Progenitor cell of endocrine pancreas (in vitro differentiated cells): Measurements from ENCODE around the gene UBE2R2. TPM values are rescaled to one million over a fixed set of nuclear protein-coding genes. Genes with fewer than 3 reads are reported as not detected.
"Not testable (repeated sequence)": the region's sequence is repeated elsewhere in the genome, so short reads cannot be mapped to it uniquely, and the experiment has no call there.

ENCODE experiments used
- DNase-seq: peaks from one replicate; pipeline ENCODE4 v3.0.0; 2021; ENCODE audit warnings: low spot score; ENCODE audit not compliant: unreplicated experiment
- H3K27ac Mint-ChIP-seq: 2 replicates; pipeline ENCODE4 v1.8.0; 2021; ENCODE audit warnings: mild to moderate bottlenecking, moderate library complexity, mixed read lengths
- H3K27me3 Mint-ChIP-seq: 2 replicates; pipeline ENCODE4 v1.8.0; 2021; ENCODE audit warnings: mixed read lengths
- H3K36me3 Mint-ChIP-seq: 2 replicates; pipeline ENCODE4 v1.8.0; 2022; ENCODE audit warnings: mixed read lengths; ENCODE audit not compliant: insufficient read depth
- H3K4me1 Mint-ChIP-seq: 2 replicates; pipeline ENCODE4 v1.8.0; 2021; ENCODE audit warnings: low read depth, mixed read lengths
- H3K4me3 Mint-ChIP-seq: 2 replicates; pipeline ENCODE4 v1.8.0; 2021; ENCODE audit warnings: low read depth, mild to moderate bottlenecking, moderate library complexity, mixed read lengths
- H3K9me3 Mint-ChIP-seq: 2 replicates; pipeline ENCODE4 v1.8.0; 2021; ENCODE audit warnings: low read depth, mixed read lengths
- total RNA-seq: library from RNA; stranded (reverse); gene quantifications from 2 replicates; pipeline ENCODE4 v1.2.1, GENCODE V29; 2021
- TF ChIP-seq, protein P1 (sequence below): fragments of 200-600 bp; sonication (generic); IDR thresholded peaks from one replicate; pipeline ENCODE4 v1.5.0; 2021; ENCODE audit warnings: antibody characterized with exemption, mild to moderate bottlenecking; ENCODE audit not compliant: unreplicated experiment

Gene UBE2R2
- total RNA-seq, 1 donor from 2014 or later: 72.8 TPM

DNA sequence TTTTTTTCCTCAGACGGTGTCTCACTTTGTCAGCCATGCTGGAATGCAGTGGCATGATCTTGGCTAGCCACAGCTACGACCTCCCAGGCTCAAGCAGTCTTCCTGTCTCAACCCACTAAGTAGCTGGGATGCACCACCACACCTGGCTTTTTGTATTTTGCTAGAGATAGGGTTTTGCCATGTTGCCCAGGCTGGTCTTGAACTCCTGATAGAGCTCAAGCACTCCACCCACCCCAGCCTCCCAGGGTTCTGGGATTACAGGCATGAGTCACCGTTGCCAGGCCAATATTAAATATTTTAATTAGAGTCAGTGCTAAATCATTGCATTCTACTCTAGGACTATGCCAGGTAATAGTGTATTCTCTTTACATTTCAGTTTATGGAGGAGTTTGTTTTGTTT, 41.5 kb downstream of the UBE2R2 start:
- TF ChIP-seq, protein P1, sequence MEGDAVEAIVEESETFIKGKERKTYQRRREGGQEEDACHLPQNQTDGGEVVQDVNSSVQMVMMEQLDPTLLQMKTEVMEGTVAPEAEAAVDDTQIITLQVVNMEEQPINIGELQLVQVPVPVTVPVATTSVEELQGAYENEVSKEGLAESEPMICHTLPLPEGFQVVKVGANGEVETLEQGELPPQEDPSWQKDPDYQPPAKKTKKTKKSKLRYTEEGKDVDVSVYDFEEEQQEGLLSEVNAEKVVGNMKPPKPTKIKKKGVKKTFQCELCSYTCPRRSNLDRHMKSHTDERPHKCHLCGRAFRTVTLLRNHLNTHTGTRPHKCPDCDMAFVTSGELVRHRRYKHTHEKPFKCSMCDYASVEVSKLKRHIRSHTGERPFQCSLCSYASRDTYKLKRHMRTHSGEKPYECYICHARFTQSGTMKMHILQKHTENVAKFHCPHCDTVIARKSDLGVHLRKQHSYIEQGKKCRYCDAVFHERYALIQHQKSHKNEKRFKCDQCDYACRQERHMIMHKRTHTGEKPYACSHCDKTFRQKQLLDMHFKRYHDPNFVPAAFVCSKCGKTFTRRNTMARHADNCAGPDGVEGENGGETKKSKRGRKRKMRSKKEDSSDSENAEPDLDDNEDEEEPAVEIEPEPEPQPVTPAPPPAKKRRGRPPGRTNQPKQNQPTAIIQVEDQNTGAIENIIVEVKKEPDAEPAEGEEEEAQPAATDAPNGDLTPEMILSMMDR: no peak
- Mint-ChIP-seq H3K4me3 (no peak overlapping the region), H3K36me3 (peaks cover 9% of the 10 kb centered on the region), H3K27me3 (no peaks in the 10 kb centered on the region), H3K27ac (peak overlapping the region; percentile 78), H3K4me1 (peaks cover 31% of the 10 kb centered on the region), H3K9me3 (no peaks in the 10 kb centered on the region)
- DNase-seq: no peak

DNA sequence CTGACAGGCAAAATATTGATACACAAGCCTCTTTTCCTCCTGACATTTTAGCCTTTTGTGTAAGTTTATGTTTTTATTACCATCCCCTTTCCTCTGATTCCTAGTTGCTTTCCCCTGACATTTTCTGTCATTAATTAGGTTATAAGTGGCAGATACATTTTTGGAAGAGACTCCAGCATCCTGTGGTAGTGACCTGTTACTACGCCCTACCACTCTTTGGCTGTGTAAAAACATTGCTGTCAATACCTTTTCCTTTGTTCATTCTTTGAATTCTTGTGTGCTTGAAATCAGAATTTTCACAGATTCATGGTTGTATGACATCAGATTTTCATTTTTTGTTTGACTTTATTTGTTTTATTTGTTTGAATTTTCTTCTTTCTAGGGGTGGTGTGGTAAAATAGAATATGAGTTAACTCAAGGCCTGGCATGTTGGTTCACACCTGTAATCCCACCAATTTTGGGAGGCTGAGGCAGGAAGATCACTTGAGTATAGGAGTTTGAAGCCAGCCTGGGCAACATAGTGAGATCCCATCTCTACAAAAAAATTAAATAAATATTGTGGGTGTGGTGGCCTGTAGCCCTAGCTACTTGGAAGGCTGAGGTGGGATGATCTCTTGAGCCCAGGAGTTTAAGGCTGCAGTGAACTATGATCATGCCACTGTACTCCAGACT, 43.4 kb downstream of the UBE2R2 start:
- Mint-ChIP-seq H3K4me3 (no peak overlapping the region), H3K27ac (peak overlapping the region; percentile 55), H3K27me3 (no peaks in the 10 kb centered on the region), H3K36me3 (peaks cover 9% of the 10 kb centered on the region), H3K9me3 (no peaks in the 10 kb centered on the region), H3K4me1 (peaks cover 26% of the 10 kb centered on the region)
- TF ChIP-seq, protein P1: peak; percentile 16
- no peak for DNase-seq

DNA sequence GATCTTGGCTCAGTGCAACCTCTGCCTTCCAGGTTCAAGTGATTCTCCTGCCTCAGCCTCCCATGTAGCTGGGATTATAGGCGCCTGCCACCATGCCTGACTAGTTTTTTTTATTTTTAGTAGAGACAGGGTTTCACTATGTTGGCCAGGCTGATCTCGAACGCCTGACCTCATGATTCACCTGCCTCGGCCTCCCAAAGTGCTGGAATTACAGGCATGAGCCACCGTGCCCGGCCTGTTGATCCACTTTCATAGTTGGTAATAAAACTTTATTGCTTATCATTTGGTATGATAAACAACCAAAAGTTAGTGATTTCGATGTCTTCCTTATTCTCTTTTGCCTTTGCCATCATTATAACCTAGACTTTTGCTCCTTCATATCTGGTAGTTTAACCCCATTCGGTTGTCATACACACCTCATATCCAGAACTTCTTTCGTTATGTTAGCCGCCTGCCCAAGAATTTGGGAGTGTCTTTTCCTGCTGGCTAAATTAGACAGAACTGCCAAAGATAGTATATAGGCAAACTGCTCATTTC, 45.0 kb downstream of the UBE2R2 start:
- Mint-ChIP-seq H3K4me1 (peaks cover 12% of the 10 kb centered on the region), H3K9me3 (no peaks in the 10 kb centered on the region), H3K27ac (no peak overlapping the region), H3K27me3 (no peaks in the 10 kb centered on the region), H3K36me3 (peaks cover 11% of the 10 kb centered on the region), H3K4me3 (no peak overlapping the region)
- no peak for DNase-seq
- TF ChIP-seq, protein P1: no peak

DNA sequence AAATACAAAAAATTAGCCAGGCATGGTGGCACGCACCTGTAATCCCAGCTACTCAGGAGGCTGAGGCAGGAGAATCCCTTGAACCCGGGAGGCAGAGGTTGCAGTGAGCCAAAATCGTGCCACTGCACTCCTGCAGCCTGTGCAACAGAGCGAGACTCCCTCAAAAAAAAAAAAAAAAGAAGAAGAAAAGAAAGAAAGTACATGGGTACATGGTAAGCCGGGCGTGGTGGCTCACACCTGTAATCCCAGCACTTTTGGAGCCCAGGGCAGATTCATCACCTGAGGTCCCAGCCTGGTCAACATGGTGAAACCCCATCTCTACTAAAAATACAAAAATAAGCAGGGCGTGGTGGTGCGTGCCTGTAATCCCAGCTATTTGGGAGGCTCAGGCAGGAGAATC, 46.1 kb downstream of the UBE2R2 start:
- H3K36me3 Mint-ChIP-seq: peaks cover 11% of the 10 kb centered on the region
- peaks cover 11% of the 10 kb centered on the region for H3K4me1 Mint-ChIP-seq
- H3K4me3 Mint-ChIP-seq, H3K9me3 Mint-ChIP-seq, DNase-seq, H3K27ac Mint-ChIP-seq, H3K27me3 Mint-ChIP-seq: not testable (repeated sequence)

DNA sequence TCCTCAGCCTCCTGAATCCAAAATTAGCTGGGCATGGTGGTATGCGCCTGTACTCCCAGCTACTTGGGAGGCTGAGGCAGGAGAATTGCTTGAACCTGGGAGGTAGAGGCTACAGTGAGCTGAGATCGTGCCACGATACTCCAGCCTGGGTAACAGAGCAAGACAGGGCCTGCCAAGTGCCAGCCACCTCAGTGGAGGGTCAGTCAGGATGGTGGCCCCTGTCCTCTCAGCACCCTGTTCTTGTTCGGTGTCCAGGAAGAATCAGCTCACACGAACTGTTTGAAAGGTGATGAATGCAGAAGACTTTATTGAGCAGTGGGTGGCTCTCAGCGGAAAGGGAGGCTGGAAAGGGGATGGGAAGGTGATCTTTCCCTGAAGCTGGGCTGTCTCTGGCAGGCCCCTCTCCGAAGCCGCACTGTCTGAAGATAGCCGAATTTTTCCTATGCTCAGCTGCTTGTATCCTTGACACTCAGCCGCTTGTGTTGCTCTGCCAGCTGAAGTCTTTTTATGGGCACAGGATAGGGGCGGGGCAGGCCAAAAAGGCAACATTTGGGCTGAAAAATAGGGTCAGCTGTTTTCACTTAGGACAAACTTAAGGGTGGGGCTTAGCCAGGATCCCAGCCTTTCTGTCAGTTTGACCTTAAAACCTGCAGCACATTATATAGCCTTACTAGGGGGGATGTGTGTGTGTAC, 50.9 kb downstream of the UBE2R2 start:
- TF ChIP-seq, protein P1: no peak
- Mint-ChIP-seq H3K4me3 (no peak overlapping the region), H3K4me1 (peaks cover 3% of the 10 kb centered on the region), H3K9me3 (no peaks in the 10 kb centered on the region), H3K27me3 (no peaks in the 10 kb centered on the region), H3K36me3 (peaks cover 6% of the 10 kb centered on the region), H3K27ac (peak overlapping the region; percentile 71)
- no peak for DNase-seq
